ENCODE results near the gene ZBTB38. TPM values are rescaled to one million over a fixed set of nuclear protein-coding genes. Genes with fewer than 3 reads are reported as not detected.

ZBTB38 gene
- total RNA-seq, 1 experiment from 2014 or later, result 12.3 TPM

DNA sequence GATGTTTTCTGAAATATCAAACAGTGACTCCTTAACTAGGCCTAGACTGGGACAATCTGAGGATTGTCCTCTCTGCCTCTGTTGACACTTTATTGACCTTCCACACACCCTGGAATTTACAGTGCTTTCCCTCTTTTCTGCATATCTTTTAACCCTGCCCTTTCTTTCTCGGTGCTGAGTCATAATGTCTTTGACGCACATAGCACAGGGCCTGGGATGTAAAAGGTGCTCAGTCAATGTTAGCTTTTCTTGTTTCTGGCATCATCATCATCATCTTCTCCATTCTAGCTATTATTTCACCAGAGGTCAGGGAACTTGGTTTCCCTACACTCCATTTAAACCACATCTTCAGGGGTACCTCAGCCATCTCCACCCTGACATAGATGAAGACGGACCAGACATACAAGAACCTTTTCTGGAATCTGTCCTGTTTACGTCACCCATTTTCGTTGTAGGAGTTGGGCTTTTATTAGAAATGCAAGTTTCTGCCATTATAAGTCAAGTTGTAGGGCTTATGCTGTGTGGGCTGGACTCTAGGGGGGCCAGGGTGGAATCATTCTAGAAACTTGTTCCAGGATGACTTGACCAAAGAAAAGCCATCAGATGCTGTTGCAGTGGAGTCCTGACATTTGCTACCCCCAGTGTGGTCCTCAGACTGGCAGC, 46.6 kb downstream of the ZBTB38 start:
- Mint-ChIP-seq H3K36me3 (no peaks in the 10 kb centered on the region), H3K9me3 (peaks cover 4% of the 10 kb centered on the region; the same call in 1 of the 2 replicates), H3K27me3 (ENCODE audit: low read depth) (peaks cover 14% of the 10 kb centered on the region), H3K4me1 (peaks cover 25% of the 10 kb centered on the region), H3K4me3 (no peak overlapping the region), H3K27ac (no peak overlapping the region)
- DNase-seq (ENCODE audit: low spot score) (no peak), ATAC-seq (no peak)
- POLR2A ChIA-PET, result no interaction called here
- TF ChIP-seq, protein P1, sequence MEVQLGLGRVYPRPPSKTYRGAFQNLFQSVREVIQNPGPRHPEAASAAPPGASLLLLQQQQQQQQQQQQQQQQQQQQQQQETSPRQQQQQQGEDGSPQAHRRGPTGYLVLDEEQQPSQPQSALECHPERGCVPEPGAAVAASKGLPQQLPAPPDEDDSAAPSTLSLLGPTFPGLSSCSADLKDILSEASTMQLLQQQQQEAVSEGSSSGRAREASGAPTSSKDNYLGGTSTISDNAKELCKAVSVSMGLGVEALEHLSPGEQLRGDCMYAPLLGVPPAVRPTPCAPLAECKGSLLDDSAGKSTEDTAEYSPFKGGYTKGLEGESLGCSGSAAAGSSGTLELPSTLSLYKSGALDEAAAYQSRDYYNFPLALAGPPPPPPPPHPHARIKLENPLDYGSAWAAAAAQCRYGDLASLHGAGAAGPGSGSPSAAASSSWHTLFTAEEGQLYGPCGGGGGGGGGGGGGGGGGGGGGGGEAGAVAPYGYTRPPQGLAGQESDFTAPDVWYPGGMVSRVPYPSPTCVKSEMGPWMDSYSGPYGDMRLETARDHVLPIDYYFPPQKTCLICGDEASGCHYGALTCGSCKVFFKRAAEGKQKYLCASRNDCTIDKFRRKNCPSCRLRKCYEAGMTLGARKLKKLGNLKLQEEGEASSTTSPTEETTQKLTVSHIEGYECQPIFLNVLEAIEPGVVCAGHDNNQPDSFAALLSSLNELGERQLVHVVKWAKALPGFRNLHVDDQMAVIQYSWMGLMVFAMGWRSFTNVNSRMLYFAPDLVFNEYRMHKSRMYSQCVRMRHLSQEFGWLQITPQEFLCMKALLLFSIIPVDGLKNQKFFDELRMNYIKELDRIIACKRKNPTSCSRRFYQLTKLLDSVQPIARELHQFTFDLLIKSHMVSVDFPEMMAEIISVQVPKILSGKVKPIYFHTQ (CRISPR knock-in tag; IDR thresholded peaks at IDR 0.05), result no peak
- TF ChIP-seq SOX15 (CRISPR knock-in tag; IDR thresholded peaks at IDR 0.05) (no peak), PREB (CRISPR knock-in tag; IDR thresholded peaks at IDR 0.05; ENCODE audit: borderline replicate concordance) (no peak), SP1 (CRISPR knock-in tag; conservative IDR thresholded peaks at IDR 0.05) (no peak), ZNF232 (CRISPR knock-in tag; IDR thresholded peaks at IDR 0.05) (no peak), ZNF396 (CRISPR knock-in tag; IDR thresholded peaks at IDR 0.05; ENCODE audit: borderline replicate concordance) (no peak), NFE2L1 (CRISPR knock-in tag; IDR thresholded peaks at IDR 0.05) (no peak), ZNF138 (CRISPR knock-in tag; conservative IDR thresholded peaks at IDR 0.05) (no peak), ETV6 (CRISPR knock-in tag; IDR thresholded peaks at IDR 0.05) (no peak), NR3C1 (CRISPR knock-in tag; conservative IDR thresholded peaks at IDR 0.05; ENCODE audit: low read depth) (no peak), SMAD4 (CRISPR knock-in tag; IDR thresholded peaks at IDR 0.05) (no peak), AFF4 (CRISPR knock-in tag; IDR thresholded peaks at IDR 0.05; ENCODE audit: borderline replicate concordance) (no peak)
- TF ChIP-seq, protein P2, sequence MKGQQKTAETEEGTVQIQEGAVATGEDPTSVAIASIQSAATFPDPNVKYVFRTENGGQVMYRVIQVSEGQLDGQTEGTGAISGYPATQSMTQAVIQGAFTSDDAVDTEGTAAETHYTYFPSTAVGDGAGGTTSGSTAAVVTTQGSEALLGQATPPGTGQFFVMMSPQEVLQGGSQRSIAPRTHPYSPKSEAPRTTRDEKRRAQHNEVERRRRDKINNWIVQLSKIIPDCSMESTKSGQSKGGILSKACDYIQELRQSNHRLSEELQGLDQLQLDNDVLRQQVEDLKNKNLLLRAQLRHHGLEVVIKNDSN (CRISPR knock-in tag; IDR thresholded peaks at IDR 0.05), result no peak
- CTCF ChIA-PET, result no interaction called here

DNA sequence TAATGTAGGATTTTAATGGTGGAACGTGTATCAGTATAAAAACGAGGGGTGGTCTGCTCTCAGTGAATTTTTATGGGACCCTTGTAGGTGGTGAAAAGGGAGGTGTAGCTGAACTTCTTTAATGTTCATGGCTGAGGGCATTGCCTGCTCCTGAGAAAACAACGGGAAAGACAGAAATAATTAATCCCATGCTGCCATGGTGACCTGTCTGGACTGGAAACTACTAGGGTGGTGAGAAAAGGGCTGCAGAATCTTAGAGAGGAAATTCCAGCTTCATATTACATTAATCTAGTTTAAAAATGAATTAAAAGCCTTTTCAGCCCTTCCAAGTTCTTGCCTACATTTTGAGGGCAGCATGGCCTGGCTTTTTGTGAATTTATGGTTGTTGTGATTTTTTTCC, 47.6 kb downstream of the ZBTB38 start:
- Mint-ChIP-seq H3K9me3 (peaks cover 4% of the 10 kb centered on the region; the same call in 1 of the 2 replicates), H3K4me3 (no peak overlapping the region), H3K36me3 (no peaks in the 10 kb centered on the region), H3K4me1 (peaks cover 23% of the 10 kb centered on the region), H3K27me3 (ENCODE audit: low read depth) (peaks cover 5% of the 10 kb centered on the region), H3K27ac (no peak overlapping the region)
- ChIA-PET POLR2A (no interaction called here), CTCF (no interaction called here)
- DNase-seq (ENCODE audit: low spot score) (no peak), ATAC-seq (no peak)
- TF ChIP-seq SOX15 (CRISPR knock-in tag; IDR thresholded peaks at IDR 0.05) (no peak), ZNF121 (CRISPR knock-in tag; IDR thresholded peaks at IDR 0.05) (no peak), ZNF396 (CRISPR knock-in tag; IDR thresholded peaks at IDR 0.05; ENCODE audit: borderline replicate concordance) (no peak), IRF2 (CRISPR knock-in tag; IDR thresholded peaks at IDR 0.05; ENCODE audit: borderline replicate concordance, low read depth) (no peak), CREB1 (CRISPR knock-in tag; IDR thresholded peaks at IDR 0.05) (no peak), HMGA2 (CRISPR knock-in tag; IDR thresholded peaks at IDR 0.05) (no peak), ZMAT4 (CRISPR knock-in tag; IDR thresholded peaks at IDR 0.05) (no peak), MAX (CRISPR knock-in tag; IDR thresholded peaks at IDR 0.05) (no peak)
- TF ChIP-seq, protein P3, sequence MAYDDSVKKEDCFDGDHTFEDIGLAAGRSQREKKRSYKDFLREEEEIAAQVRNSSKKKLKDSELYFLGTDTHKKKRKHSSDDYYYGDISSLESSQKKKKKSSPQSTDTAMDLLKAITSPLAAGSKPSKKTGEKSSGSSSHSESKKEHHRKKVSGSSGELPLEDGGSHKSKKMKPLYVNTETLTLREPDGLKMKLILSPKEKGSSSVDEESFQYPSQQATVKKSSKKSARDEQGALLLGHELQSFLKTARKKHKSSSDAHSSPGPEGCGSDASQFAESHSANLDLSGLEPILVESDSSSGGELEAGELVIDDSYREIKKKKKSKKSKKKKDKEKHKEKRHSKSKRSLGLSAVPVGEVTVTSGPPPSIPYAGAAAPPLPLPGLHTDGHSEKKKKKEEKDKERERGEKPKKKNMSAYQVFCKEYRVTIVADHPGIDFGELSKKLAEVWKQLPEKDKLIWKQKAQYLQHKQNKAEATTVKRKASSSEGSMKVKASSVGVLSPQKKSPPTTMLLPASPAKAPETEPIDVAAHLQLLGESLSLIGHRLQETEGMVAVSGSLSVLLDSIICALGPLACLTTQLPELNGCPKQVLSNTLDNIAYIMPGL (CRISPR knock-in tag; IDR thresholded peaks at IDR 0.05), result no peak
